Measurements from ENCODE around the gene ANKRD36.
"Not testable (repeated sequence)": the region's sequence is repeated elsewhere in the genome, so short reads cannot be mapped to it uniquely, and the experiment has no call there.

Gene ANKRD36

GRCh38 chr2:97129090-97129489 is 16.1 kb downstream of the ANKRD36 start:
- not testable (repeated sequence) for DNase-seq

- DNase-seq, result not testable (repeated sequence)
Measured at GRCh38 chr2:97144016-97144415, 31.1 kb downstream of the ANKRD36 start.

DNA sequence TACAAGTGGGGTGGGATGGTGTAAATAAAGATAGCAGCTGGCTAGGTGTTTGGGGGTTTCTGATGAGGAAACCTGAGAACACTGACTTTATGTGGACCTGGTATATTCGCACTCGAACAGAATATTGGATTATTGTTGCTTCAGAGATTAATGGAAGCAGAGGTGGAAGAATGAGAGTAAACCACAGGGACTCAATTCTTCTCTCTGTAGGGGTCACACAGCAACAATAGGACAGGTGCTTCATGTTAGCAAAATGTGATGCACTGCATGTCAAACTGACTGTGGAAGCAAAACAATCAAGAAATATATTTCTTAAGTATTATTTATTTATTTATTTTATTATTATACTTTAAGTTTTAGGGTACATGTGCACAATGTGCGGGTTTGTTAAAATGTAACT is 53.6 kb downstream of the ANKRD36 start:
- DNase-seq, result not testable (repeated sequence)

GRCh38 chr2:97167938-97168337 is 55.0 kb downstream of the ANKRD36 start:
- DNase-seq, result not testable (repeated sequence)

DNA sequence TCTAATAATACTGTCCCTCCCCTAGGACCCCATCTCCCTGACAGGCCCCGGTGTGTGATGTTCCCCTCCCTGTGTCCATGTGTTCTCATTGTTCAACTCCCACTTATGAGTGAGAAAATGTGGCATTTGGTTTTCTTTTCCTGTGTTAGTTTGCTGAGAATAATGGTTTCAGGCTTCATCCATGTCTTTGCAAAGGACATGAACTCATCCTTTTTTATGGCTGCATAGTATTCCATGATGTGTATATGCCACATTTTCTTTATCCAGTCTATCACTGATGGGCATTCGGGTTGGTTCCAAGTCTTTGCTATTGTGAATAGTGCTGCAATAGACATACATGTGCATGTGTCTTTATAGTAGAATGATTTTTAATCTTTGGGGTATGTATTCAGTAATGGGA is 55.6 kb downstream of the ANKRD36 start:
- DNase-seq, result not testable (repeated sequence)

GRCh38 chr2:97180391-97180790 is 67.4 kb downstream of the ANKRD36 start:
- not testable (repeated sequence) for DNase-seq

GRCh38 chr2:97195349-97195748 is 82.4 kb downstream of the ANKRD36 start:
- not testable (repeated sequence) for DNase-seq

- DNase-seq, result not testable (repeated sequence)
Measured at GRCh38 chr2:97197251-97197650, 84.3 kb downstream of the ANKRD36 start.

- not testable (repeated sequence) for DNase-seq
Measured at GRCh38 chr2:97200887-97201286, 87.9 kb downstream of the ANKRD36 start.

DNA sequence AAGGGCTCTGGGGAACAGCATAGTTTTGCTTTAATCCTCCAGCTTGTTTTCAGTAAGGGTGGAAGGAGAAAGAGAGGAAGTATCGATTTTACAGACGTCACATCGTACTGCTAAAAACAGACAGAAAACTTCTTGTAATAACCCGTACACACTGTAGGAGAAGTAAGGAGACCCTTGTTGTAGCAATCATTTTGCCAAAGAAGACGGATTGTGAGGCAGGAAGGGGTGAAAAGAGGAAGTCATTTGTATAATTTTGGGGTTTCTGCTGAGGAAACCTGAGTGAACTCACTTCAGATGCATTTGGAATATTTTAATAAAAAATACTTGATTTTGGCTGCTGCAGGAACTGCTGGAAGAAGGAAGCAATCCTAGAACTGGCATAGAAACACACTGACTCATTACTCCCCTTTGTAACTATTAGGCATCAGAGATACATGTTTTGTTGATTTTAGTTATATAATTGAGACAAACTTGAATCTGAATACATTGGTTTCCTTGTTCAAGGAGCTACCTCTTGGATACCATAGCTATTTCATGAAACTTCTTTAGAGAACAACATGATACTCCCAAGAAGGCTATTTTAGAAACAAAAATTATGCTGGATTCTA is 89.8 kb downstream of the ANKRD36 start:
- DNase-seq, result not testable (repeated sequence)

DNA sequence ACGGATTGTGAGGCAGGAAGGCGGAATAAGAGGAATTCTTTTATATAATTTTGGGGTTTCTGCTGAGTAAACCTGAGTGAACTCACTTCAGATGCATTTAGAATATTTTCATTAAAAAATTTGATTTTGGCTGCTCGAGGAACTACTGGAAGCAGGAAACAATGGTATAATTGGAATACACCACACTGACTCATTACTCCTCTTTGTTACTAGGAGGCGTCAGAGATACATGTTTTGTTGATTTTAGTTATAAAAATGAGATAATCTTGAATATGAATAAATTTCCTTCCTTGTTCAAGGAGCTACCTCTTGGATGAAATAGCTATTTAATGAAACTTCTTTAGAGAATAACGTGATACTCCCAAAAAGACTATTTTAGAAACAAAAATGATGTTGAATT is 97.4 kb downstream of the ANKRD36 start:
- DNase-seq, result no peak

DNA sequence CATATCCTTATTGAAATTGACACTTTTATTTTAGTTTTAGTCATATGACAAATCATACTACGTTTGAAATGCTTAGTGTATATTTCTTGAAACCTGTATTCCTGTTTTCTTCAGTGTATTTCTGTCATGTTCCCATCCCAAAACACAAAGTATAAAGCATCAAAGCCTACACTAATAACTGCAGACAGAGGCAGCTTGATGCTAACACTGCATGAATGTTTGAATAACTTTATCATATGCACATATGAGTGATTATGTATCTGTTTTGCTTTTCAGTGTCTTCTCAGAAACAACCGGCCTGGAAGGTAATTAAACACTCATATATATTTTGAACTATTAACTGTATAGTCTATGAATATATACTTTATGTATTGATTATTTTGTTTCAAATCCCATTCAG is 102.1 kb downstream of the ANKRD36 start:
- not testable (repeated sequence) for DNase-seq

- not testable (repeated sequence) for DNase-seq
Measured at GRCh38 chr2:97230848-97231585, 118.1 kb downstream of the ANKRD36 start.

DNA sequence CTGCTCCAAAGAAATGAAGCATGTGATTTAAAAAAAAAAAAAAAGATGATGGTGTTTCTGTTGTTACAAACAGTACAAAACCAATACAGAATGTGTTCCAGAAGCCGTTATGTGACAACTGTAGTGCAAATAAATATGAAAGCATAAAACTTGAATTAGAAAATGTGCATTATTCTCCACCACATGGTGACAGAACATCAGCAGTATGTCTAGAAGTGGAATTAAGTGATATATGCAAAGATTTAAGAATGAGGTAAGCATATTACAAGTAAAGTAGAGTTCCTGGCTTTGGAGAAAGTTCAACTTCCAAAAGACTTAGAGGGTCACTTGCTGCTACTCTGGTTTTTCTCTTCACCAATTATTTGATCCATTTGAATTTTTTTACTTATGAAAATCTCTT is 120.0 kb downstream of the ANKRD36 start:
- not testable (repeated sequence) for DNase-seq

DNA sequence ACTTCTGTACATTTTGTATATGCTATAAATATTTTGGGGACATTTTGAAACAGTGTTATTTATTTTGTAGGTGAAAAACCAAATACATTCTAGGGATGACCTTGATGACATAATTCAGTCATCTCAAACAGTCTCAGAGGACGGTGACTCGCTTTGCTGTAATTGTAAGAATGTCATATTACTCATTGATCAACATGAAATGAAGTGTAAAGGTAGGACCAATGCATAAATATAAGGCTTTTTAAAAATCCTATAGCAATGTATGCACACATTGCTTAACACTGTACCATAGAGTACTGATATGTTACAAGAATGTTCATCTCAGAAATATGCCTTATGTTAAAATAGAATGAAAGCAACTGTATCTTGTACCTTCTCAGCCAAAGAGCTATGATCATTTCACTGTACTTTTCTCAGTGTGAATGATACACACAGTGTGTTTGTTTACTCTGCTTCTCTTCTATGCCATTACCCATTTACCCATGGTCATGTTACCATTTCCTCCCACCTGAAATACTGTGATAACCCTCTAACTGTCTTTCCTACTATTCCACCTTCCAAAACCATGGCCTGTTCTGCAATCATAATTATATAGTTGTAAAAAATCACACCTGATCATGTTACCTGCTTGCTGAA is 120.8 kb downstream of the ANKRD36 start:
- DNase-seq, result not testable (repeated sequence)

DNA sequence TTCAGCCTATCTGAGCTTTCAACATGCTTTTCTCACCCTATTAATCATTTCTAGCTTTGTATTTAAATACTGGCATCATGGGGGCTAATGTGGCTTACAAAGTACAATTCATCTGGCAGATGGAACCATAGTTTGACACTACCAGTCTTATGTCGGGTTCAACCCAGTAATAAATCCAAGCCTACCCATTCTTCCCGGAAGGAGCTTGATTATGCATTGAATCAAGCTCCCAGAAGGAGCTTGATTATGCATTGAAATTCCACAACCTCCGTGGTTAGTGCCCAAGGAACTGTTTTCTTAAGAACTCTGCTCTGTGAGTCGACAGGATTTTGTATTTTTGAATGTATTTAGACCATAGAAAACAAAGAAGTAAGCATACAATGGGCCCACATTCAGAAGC is 148.2 kb downstream of the ANKRD36 start:
- DNase-seq, result not testable (repeated sequence)

DNA sequence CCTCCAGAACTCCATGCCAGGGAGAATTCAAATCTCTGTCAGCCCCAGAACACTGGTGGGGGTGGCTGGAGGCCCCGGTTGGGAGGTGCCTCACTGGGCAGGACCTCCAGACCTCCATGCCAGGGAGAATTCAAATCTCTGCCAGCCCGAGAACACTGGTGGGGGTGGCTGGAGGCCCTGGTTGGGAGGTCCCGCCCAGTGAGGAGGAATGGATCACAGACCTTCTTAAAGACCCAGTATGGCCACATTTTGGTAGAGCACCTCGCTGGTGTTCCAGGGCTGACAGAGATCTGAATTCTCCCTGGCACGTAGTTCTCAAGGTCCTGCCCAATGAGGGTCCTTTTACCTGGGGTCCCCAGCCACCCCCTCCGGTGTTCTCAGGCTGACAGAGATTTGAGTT is 153.5 kb downstream of the ANKRD36 start:
- DNase-seq, result not testable (repeated sequence)

GRCh38 chr2:97267411-97268074 is 154.6 kb downstream of the ANKRD36 start:
- DNase-seq, result peak; percentile 11

DNA sequence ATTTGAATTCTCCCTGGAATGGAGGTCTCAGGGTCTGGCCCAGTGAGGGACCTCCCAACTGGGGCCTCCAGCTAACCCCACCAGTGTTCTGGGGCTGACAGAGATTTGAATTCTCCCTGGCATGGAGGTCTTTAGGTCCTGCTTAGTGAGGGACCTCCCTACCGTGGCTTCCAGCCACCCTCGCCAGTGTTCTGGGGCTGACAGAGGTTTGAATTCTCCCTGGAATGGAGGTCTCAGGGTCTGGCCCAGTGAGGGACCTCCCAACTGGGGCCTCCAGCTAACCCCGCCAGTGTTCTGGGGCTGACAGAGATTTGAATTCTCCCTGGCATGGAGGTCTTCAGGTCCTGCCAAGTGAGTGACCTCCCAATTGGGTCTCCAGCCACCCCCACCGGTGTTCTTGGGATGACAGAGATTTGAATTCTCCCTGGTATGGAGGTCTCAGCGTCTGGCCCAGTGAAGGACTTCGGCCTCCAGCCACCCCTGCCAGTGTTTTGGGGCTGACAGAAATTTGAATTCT is 155.2 kb downstream of the ANKRD36 start:
- DNase-seq, result peak; percentile 10

- not testable (repeated sequence) for DNase-seq
Measured at GRCh38 chr2:97276232-97276798, 163.4 kb downstream of the ANKRD36 start.

DNA sequence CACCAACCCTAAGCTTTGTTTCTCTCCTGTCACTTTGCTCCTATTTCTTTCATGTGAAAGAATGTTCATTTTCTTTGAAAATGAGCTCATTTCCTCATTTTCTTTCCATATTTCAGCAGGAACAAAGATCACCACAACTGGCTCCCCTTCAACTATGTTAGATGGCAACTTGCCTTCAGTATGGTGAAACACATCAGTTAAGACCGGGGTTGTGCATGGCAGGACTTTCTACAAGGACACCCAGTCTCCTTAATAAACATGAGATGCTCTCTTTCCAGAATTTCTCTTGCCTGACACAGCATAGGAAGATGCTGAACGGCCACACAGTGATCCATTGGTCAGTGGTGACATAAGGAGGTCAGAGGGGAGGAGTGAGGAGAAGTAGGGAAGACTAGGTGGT is 172.2 kb downstream of the ANKRD36 start:
- not testable (repeated sequence) for DNase-seq

DNA sequence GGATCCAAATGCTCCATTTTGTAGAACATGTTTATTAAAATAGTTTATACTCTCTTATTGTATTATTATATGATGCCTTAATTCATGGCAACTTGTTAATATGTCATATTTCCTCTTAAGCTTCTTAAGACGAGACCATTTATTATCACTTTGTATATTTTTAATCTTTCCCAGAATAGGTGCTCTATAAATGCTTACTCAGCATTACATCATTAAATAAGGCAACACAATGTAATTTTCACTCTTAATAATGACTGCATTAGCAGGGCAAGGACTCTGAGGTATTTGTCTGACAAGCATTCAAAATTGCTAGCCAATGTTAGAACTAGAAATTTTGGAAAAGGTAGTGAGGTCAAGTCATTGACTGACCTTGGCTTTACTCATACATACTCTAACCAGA is 180.7 kb downstream of the ANKRD36 start:
- not testable (repeated sequence) for DNase-seq
